ENCODE data around the gene ARHGAP4.

- TF ChIP-seq SUZ12 (IDR thresholded peaks at IDR 0.05) (no peak), SP1 (IDR thresholded peaks at IDR 0.05) (no peak), ZNF384 (IDR thresholded peaks at IDR 0.05) (no peak), L3MBTL2 (conservative IDR thresholded peaks at IDR 0.05) (no peak)
These were observed 64.2 kb downstream of the ARHGAP4 start for GRCh38 chrX:153861733-153862310.

Data from HEK293T (cell line).